ENCODE measurements around the gene ZFTA. TPM values are rescaled to one million over a fixed set of nuclear protein-coding genes. Genes with fewer than 3 reads are reported as not detected.
A peak's percentile ranks its signal among the peaks of the same experiment; 100 is the strongest.

Gene ZFTA
- total RNA-seq = 25.1 and 59.3 TPM in 2 replicates

DNA sequence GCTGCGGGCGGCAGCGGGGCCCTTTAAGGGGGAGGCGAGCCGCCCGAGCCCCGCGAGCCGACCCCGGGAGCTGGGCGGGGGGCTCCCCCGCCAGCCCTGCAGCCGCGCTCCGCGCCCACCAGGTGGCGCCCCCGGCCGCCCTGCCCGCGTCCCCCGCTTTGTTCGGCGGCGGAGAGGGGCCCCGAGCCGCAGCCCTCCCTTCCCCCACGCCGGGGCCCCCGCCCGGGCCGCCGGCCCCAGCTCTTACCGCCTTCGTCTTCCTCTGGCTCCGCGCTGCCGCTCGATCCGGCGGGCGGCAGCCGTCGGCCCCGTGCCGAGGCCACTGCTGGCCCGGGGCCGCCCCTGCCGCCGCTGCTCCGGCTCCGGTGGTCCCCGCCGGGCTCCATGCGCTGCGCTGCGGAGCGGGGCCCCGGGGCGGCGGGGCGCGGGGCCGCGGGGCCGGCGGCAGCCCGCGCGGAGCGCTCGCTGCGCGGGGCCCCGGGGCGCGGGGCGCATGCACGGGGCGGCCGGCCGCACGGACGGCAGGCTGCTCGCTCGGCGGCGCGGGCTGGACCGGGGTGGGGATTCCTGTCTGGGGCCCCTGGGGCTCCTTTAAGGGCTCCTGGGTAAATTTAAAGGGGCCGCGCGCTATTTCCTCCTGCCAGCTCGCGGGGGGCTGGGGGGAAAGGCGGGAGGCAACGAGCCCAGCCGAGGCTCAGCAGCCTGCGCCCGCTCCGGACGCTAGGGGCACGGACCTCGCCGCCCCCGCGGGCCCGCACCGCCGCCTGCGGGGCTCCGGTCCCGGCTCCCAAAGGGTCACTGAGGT, at the start of gene ZFTA:
TSS of gene ZFTA (minus strand) at position 539 of the 805 bp plus-strand sequence. CDS start at position 386, 153 bp downstream.
- Histone ChIP-seq H3K27me3 (ENCODE audit: control insufficient read depth, insufficient read depth, low read length) (no peaks in the 10 kb centered on the region), H3K36me3 (ENCODE audit: control insufficient read depth, insufficient read depth, low read length) (no peaks in the 10 kb centered on the region), H3K4me3 (ENCODE audit: low read depth, low read length) (peak within 1 kb of the TSS; percentile 52)
- no peak for DNase-seq (ENCODE audit: low read depth)
- TF ChIP-seq, protein P1, sequence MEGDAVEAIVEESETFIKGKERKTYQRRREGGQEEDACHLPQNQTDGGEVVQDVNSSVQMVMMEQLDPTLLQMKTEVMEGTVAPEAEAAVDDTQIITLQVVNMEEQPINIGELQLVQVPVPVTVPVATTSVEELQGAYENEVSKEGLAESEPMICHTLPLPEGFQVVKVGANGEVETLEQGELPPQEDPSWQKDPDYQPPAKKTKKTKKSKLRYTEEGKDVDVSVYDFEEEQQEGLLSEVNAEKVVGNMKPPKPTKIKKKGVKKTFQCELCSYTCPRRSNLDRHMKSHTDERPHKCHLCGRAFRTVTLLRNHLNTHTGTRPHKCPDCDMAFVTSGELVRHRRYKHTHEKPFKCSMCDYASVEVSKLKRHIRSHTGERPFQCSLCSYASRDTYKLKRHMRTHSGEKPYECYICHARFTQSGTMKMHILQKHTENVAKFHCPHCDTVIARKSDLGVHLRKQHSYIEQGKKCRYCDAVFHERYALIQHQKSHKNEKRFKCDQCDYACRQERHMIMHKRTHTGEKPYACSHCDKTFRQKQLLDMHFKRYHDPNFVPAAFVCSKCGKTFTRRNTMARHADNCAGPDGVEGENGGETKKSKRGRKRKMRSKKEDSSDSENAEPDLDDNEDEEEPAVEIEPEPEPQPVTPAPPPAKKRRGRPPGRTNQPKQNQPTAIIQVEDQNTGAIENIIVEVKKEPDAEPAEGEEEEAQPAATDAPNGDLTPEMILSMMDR (IDR thresholded peaks at IDR 0.05; ENCODE audit: insufficient read depth, low read length, poor library complexity, severe bottlenecking) = no peak

DNA sequence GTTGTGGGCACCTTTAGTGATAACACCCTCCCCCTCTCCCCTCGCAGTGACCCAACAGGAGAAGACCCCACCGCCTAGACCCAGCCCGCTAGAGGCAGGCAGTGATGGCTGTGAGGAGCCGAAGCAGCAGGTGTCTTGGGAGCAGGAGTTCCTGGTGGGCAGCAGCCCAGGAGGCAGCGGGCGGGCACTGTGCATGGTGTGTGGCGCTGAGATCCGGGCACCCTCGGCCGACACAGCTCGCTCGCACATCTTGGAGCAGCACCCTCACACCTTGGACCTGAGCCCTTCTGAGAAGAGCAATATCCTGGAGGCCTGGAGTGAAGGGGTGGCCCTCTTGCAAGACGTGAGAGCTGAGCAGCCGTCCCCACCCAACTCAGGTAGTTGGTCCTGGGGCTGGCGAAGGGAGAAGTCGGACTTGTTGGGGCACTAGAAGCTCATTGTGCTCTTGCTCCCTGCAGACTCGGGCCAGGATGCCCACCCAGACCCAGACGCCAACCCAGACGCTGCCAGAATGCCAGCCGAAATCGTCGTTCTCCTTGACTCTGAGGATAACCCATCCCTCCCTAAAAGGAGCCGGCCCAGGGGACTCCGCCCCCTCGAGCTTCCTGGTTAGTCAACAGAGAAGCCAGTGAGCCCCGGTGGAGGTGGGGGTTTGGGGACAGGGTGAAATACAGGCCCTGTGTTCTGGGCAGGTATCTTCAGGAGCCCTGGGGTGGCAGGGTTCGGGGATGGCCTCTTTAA, 49.4 kb upstream of the ZFTA start:
- Histone ChIP-seq H3K4me3 (ENCODE audit: low read depth, low read length) (no peak overlapping the region), H3K36me3 (ENCODE audit: control insufficient read depth, insufficient read depth, low read length) (peaks cover 2% of the 10 kb centered on the region), H3K27me3 (ENCODE audit: control insufficient read depth, insufficient read depth, low read length) (no peaks in the 10 kb centered on the region)
- TF ChIP-seq, protein P1 (IDR thresholded peaks at IDR 0.05; ENCODE audit: insufficient read depth, low read length, poor library complexity, severe bottlenecking) = no peak
- DNase-seq (ENCODE audit: low read depth) = no peak

DNA sequence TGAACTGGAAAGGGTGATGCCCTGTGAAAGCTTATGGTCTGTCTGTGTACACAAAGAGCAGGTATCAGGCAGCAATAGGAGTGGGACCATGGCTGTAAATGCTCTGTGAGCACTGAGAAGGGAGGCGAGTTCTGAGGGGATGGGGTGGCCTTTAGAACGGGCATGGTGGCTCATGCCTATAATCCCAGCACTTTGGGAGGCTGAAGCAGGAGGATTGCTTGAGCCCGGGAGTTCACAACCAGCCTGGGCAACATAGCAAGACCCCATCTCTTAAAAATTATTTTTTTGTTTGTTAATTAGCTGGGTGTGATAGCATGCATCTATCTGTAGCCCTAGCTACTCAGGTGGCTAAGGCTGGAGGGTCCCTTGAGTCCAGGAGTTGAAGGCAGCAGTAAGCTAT, 48.2 kb upstream of the ZFTA start:
- no peaks in the 10 kb centered on the region for H3K36me3 ChIP-seq (ENCODE audit: control insufficient read depth, insufficient read depth, low read length)

DNA sequence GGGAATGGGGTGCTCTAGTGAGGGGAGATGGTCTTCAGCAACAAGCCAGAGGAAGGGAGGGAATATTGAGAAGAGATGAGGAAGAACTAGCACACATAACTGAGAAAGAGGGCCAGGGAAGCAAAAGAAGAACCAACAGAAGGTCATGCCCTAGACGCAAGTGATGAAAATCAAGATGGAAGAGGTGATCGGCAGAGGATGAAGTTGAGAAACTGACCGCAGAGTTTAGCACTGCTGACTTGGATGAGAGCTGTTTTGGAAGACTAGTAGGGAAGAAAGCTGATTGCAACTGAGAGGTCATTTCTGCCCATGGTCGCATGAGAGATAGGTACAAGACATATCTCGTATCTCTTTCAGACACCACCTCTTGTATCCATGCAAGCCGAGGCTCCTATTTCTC, 47.6 kb upstream of the ZFTA start:
- no peaks in the 10 kb centered on the region for H3K27me3 ChIP-seq (ENCODE audit: control insufficient read depth, insufficient read depth, low read length)
- no peak overlapping the region for H3K4me3 ChIP-seq (ENCODE audit: low read depth, low read length)
- TF ChIP-seq, protein P1 (IDR thresholded peaks at IDR 0.05; ENCODE audit: insufficient read depth, low read length, poor library complexity, severe bottlenecking) = no peak
- H3K36me3 ChIP-seq (ENCODE audit: control insufficient read depth, insufficient read depth, low read length) = no peaks in the 10 kb centered on the region
- DNase-seq (ENCODE audit: low read depth) = no peak

More for the DNA sequence above, 48.2 kb upstream of the ZFTA start:
- no peaks in the 10 kb centered on the region for H3K27me3 ChIP-seq (ENCODE audit: control insufficient read depth, insufficient read depth, low read length)
- H3K4me3 ChIP-seq (ENCODE audit: low read depth, low read length) = no peak overlapping the region
- TF ChIP-seq, protein P1 (IDR thresholded peaks at IDR 0.05; ENCODE audit: insufficient read depth, low read length, poor library complexity, severe bottlenecking) = no peak
- no peak for DNase-seq (ENCODE audit: low read depth)

DNA sequence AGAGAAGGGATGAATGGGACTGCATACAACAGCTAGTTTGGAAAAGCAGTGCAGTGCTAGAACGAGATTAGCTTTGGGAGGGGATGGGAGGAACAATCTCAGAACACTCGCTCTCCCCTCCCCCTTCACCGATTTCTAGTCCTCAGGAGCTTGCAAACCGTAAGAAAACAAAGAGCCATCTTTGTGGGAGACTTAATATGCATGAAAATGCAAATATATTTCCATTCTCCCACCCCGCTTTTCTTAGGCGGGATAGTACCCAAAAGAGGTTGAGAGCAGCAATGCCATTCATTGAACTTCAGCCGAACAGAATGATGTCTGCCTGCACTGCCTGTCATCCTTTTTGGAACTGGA, 45.8 kb upstream of the ZFTA start:
- Histone ChIP-seq H3K27me3 (ENCODE audit: control insufficient read depth, insufficient read depth, low read length) (no peaks in the 10 kb centered on the region), H3K4me3 (ENCODE audit: low read depth, low read length) (peak overlapping the region; percentile 57), H3K36me3 (ENCODE audit: control insufficient read depth, insufficient read depth, low read length) (no peaks in the 10 kb centered on the region)
- TF ChIP-seq, protein P1 (IDR thresholded peaks at IDR 0.05; ENCODE audit: insufficient read depth, low read length, poor library complexity, severe bottlenecking) = no peak
- no peak for DNase-seq (ENCODE audit: low read depth)
